GM21786 (cell line): ENCODE results near the gene GRAMD1A.

Source experiments
- ATAC-seq: cut with Tn5 transposase; IDR thresholded peaks from one replicate; pipeline ENCODE4 v1.9.1; 2021; ENCODE audit not compliant: unreplicated experiment

GRAMD1A gene

GRCh38 chr19:35069696-35070095 is 69.6 kb downstream of the GRAMD1A start:
- ATAC-seq = no peak

GRCh38 chr19:35070471-35070870 is 70.3 kb downstream of the GRAMD1A start:
- ATAC-seq = no peak

GRCh38 chr19:35073516-35073915 is 73.4 kb downstream of the GRAMD1A start:
- ATAC-seq = no peak

GRCh38 chr19:35073941-35074340 is 73.8 kb downstream of the GRAMD1A start:
- ATAC-seq = no peak

- ATAC-seq = no peak
Observed at GRCh38 chr19:35074426-35075201, 74.5 kb downstream of the GRAMD1A start.

- no peak for ATAC-seq
Observed at GRCh38 chr19:35075202-35076025, 75.3 kb downstream of the GRAMD1A start.

- ATAC-seq = no peak
Observed at GRCh38 chr19:35076026-35076370, 75.9 kb downstream of the GRAMD1A start.
